GM18520 (cell line): ENCODE results near the gene DGKB.

Source experiments
- ATAC-seq: cut with Tn5 transposase; IDR thresholded peaks from one replicate; pipeline ENCODE4 v1.9.1; 2021; ENCODE audit not compliant: unreplicated experiment

DGKB gene

DNA sequence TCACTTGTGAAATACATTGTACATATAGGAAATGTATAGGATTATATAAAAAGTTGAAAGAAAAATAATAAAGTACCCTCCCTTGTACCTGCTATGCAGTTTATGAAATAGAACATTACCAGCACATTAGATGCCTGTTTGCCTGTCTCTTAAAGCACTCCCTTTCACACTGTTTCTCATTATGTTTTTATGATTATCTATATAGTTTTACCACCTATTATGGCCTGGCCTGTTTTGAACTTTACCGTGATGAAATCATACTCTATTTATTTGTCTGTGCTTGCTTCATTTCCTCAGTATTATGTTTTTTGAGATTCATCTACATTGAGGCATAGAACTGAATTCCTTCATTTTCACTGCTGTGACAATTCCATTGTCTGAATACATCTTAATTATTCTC is 41.1 kb downstream of the DGKB start:
- ATAC-seq, result no peak

DNA sequence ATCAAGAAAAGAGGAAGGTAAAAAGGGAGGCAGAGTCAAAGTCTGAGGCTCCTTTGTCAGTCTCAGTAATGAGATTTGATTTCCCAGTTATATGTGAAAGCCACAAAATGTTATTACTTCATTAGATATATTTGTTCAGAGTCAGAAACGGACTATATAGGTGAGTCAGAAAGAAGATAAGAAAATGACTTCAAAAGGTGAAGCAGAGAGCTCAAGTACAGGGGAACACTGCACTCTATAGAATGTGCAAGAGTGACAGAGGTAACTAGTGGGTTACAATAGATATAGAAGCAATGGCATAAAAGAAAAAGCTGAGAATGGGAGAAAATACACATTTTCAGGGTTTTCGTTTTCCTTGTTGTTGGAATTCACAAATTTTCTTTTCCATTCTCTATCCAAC is 43.3 kb downstream of the DGKB start:
- no peak for ATAC-seq

DNA sequence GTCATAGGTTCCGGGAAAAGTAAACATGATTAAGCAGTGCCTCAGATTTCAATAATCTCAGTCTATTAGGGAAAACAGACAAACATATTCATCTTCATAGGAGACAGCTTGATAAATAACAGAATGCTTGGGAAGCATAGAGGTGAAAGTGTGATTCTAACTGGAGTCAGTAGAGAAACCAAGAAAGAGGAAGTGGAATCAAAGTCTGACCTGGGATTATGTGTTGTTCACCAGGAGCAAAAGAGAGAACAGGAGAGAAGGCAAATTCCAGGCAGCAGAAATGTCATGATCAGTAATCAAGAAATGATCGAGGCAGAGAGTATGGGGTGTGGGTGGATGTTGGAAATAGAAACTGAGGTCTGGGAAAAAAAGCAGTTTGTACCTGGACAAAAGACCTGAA is 43.7 kb downstream of the DGKB start:
- ATAC-seq, result no peak

DNA sequence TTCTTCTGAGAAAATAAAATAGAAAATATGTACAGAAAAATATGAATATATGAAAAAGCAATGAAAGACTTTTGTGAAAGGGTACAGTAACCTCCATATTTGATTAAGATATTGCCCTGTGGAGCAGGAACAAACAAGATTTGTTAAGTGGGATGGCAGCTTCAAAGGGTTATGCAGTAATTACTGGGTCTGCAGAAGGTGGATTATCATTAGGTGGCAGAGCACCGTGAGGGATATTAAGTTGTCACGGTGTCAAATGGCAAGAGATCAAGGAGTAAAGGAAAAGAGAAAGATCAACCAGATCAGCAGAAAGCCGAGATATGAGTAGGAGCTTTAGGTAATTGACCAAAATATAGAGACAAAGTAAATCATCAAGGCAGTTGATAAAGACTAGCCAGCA is 44.1 kb downstream of the DGKB start:
- ATAC-seq, result no peak

- ATAC-seq, result no peak
Observed at GRCh38 chr7:14855033-14855794, 47.3 kb downstream of the DGKB start.

DNA sequence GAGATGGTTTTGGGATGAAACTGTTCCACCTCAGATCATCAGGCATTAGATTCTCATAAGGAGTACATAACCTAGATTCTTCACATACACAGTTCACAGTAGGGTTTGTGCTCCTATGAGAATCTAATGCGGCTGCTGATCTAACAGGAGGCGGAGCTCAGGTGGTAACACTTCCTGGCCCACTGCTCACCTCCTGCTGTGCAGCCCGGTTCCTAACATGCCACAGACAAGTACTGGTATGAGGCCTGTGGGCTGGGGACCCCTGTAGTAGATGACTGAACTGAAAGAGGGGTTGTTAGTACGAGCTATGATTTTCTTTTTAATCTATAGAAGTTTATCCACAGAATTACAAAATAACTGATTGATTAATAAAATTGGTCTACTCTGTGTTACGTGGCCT is 48.1 kb downstream of the DGKB start:
- no peak for ATAC-seq

DNA sequence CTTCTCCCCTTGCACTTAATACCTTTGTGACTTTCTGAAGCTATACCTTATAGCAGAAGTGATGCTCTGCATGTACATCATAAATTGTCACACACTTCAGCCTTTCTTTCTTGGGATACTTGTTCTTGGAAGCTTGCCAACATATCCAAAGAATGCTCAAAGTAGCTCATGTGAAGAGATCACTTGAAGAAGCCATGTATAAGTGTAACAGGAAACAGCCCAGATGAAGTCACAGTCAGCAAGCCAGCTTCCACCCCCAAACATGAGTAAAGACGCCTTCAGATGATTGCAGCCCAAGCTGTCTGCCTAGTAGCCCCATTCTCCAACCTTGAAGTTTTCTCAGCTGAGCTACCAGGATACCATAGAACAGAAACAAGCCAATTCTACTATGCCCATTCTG is 50.9 kb downstream of the DGKB start:
- no peak for ATAC-seq

DNA sequence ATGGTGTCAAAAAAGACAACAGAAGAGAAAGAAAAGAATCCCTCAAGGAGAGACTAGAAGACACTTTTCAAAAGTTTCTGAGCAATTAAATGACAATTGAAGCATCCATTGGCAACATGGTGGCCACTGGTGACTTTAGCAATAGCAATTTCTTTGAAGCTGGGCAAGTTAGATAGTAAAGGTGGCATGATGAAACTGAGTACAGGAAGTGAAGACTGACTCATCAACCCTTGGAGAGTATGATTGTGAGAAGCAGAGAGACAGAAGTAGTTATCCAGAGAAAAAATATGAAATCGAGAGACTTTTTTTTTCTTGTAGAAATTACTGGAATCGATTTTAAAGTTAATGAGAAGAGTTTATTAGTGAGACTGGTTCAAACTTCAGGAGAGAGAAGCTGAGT is 52.5 kb downstream of the DGKB start:
- peak; percentile 41 for ATAC-seq

DNA sequence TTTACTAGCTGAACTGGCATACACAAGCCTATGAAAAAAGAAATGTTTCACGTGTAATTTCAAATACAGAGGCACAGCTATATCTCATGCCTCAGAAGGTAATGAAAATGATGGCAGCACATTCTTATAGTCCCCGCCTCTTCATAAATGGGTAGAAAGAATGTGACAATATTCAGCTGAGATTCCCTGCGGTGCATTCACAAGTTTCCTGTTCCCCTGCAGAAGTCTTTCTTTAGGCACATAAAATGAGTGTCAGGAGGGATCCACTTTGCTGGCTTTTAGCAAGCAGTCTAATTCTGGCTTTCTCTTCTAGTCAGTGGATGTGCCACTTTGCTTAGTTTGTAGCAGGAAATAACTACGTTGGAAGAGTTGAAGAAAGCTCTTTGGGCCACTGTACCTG is 56.1 kb downstream of the DGKB start:
- no peak for ATAC-seq

DNA sequence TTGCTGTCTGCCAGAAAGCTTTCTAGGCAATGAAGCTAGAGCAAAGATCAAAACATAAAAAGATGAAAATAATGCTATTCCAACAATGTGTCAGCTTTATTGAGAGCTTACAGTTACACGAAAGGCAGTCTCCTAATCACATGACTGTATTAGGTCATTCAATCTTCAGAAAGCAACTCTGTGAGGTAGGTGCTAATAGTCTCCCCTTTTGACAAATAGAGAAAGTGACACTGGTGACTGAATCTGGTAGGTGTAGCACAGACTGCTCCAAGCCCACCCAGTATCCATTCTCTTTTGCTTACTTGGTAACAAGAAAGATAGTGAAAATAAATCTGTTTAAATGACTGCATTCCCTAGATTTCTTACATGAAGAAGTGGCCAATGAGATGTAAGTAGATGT is 58.8 kb downstream of the DGKB start:
- no peak for ATAC-seq

DNA sequence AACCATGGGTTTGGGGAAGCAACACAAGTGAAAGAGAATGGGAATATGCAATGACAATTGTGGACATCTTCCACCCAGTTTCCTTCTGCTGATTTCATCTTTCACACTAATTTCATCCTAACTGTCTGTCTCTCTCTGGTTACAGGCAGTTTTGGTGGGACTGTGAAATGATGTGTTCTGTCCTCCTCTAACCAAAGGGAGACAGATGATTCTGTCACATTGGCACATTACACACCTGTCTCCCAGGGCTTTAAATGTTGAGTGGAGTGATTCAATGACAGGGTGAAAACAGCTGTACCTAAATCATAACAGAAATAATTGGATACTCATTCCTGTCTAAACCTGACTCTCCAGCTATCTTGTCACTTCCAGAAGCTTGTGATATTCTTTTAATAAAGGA is 60.0 kb downstream of the DGKB start:
- no peak for ATAC-seq

DNA sequence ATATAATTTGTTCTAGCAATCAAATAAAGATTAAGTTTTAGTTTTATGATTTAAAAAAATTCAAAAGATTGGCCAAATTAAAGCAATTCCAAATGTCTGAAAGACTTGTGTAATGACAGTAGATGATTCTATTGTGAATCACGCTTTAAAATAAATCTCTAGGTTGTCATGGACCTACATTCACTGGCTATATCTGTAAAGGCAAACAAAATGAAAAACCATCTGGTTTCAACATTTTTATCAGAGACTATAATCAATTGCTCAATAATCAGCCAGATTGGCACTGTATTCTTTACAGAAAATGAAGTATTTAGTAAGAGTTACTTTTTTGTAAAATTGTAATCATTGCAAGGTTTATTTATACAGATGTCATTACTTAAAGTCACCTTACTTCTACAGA is 60.7 kb downstream of the DGKB start:
- ATAC-seq, result no peak

DNA sequence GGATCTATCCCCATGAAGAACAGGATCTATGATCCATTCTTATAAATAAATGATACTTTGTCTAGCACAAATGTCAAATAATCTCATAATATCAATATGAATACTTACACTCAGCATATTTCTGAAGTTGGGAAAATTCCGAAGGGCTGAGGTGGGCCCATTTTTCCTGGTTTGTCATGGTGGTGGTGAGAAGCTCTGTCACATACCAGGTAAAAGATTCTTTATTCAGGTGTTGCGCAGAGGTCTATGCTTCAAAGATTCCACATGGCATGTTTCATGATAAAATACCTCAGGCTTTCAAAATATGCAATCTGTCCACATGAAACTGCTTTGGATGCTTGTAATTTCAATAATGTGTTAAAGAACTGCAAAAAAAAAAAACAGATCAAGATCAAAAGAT is 61.5 kb downstream of the DGKB start:
- no peak for ATAC-seq

GRCh38 chr7:14839307-14839706 is 63.2 kb downstream of the DGKB start:
- ATAC-seq, result no peak

GRCh38 chr7:14837216-14837615 is 65.3 kb downstream of the DGKB start:
- ATAC-seq, result no peak

DNA sequence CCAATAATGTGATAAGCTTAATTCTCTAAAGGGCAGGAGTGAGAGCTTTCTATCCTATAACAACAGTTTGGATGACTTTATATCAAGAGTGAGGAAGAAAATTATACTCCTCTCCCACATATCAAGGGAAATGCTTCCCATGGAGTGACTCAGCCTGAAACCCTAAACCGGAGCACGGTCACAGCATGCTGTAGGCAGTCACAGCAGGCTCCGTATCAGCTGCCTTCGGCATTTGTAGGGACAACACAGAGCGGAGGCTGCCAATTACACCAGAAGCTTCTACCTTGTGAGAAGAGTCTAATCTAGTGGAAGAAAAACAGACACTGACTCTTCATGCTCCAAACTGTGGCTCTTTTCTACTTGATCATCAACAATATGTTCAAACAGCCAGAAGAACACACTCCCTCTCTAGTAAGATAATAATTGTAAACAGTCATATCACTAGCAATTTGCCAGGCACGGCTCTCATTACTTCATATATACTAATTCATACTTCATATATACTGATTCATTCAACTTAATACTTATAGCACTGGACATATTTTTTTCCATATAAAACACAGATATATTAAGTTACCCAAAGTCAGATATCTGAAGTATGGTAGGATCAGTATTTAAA is 65.9 kb downstream of the DGKB start:
- no peak for ATAC-seq

GRCh38 chr7:14836006-14836405 is 66.5 kb downstream of the DGKB start:
- ATAC-seq, result no peak

DNA sequence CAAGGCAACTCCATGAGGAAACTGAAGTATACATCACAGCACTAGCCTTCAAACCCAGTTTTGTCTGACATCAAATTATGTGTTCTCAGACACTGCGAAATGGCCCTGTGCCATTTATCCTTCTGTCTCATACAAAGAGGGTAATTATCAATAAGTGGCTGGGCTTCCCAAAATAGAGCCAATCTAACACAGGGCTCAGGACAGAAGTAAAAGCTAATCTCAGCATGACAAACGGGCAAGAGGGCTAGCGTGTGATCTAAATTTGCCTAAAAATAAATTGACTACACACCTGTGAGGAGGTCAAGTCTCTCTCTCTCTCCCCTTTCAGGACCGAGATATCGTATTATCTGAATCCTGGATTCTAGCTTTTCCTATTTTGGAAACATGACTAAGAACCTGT is 67.2 kb downstream of the DGKB start:
- no peak for ATAC-seq

DNA sequence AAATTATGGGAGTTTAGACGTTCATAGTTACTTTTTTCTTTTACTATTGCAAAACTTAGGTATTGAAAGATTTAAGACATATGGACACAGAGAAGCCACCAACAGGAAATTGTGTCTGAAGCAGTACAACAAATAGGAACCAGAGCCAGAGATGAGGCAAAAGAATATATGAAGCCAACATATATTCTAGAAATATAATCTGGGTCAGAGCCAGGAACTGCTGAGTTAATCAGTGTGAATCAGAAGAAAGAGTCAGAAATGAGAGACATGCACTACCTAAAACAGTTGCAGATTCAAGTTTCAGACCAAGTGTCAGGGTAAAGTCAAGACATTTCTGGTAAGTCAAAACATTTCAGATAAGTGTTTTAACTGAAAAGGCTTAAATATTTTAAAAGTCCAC is 67.7 kb downstream of the DGKB start:
- ATAC-seq, result no peak

DNA sequence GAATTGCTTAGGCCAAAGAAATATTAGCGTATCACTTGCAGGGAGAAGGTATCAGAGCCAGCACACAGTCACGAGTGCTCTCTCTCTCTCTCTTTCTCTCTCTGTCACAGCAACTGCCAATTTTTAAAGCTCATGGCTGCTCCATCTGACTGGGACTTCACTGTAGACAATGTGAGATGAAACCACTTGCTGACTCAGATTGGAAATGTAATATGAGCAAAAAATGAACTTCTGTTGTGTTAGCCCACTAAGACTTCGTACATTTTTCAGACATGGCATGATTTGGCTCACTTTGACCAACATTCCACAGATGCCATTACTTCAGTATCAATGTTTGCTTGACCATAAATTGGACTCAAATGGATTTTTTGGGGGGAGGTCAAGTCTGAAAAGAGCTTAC is 68.1 kb downstream of the DGKB start:
- peak; percentile 55 for ATAC-seq

DNA sequence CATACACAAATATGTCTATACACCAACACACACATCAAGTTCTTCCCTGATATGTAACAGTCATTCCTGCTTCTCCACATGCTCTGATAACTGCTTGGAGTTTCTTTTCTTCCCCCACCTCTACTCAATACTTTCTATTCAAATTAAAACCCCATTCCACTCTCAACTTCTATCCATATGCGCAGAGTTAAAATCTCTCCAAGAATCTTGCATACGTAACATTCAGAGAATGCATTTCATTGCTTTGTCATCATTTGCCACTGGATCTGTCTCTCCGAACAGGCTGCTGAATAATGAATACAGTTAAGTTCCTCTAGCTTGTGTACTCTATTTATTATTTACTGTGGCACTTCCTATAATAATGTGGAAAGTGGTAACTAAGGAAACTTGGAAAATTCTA is 68.8 kb downstream of the DGKB start:
- no peak for ATAC-seq

- no peak for ATAC-seq
Observed at GRCh38 chr7:14828053-14828452, 74.5 kb downstream of the DGKB start.

DNA sequence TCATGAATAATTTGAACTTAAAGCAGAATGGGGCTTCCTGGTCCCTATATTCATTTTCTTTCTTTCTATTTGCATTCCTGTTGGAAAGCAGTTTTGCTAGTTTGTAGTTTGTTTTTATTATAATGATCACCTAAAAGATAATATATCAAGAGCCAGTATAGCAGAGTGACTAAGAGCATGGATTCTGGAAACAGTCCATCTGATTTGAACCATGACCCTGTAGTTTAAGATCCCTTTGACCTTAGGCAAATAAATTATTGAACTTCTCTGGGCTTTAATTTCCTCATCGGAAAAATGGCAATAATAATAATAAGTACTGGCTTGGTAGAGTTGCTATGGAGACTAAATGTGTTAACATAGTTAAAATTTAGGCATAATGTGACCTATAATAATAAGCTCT is 76.1 kb downstream of the DGKB start:
- no peak for ATAC-seq
